Measurements from ENCODE around the gene ZDHHC18. TPM values are rescaled to one million over a fixed set of nuclear protein-coding genes. Genes with fewer than 3 reads are reported as not detected.
"Not testable (repeated sequence)": the region's sequence is repeated elsewhere in the genome, so short reads cannot be mapped to it uniquely, and the experiment has no call there.

The ZDHHC18 gene
- total and polyA plus RNA-seq, 2 donors, result 9.2 to 18.8 TPM

DNA sequence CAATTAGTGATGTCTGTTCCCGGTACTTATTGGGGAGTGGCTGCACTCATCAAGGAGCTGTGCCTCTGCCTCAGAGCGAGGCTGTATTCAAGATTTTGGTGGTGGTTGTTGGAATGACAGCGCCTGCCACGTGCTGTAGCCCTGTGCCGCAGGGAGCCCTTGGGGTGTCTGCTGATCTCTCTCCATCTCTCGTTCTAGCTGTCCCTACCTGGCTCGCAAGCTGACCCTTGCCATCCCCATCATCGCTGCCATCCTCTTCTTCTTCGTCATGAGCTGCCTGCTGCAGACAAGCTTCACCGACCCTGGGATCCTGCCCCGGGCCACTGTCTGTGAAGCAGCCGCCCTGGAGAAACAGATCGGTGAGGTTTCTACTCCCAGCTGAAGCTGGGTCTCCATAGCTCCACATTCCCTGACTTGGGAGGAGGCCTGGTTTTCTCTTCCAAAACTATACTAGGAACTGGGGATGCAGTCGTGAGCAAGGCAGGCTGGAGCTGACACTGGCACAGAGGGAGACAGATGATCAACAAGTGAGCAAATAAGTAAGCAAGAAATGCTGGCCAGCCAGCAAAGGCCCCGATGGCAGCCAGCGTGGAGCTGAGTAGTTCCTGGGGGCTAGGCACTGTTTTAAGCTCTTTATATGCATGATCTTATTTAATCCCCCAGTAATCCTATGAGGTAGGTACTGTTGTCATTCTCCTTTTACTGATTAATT is 5.9 kb downstream of the ZDHHC18 start:
- Histone ChIP-seq H3K4me1 (ENCODE audit: insufficient read depth) (no peaks in the 10 kb centered on the region), H3K36me3 (ENCODE audit: insufficient read depth) (peaks cover 6% of the 10 kb centered on the region), H3K4me3 (ENCODE audit: low read depth, low read length) (no peak overlapping the region), H3K27ac (ENCODE audit: low read depth) (no peak overlapping the region)
- 87% methylated on average over 16 of the region's 16 CpGs for WGBS
- DNase-seq (ENCODE audit: extremely low spot score), result no peak

DNA sequence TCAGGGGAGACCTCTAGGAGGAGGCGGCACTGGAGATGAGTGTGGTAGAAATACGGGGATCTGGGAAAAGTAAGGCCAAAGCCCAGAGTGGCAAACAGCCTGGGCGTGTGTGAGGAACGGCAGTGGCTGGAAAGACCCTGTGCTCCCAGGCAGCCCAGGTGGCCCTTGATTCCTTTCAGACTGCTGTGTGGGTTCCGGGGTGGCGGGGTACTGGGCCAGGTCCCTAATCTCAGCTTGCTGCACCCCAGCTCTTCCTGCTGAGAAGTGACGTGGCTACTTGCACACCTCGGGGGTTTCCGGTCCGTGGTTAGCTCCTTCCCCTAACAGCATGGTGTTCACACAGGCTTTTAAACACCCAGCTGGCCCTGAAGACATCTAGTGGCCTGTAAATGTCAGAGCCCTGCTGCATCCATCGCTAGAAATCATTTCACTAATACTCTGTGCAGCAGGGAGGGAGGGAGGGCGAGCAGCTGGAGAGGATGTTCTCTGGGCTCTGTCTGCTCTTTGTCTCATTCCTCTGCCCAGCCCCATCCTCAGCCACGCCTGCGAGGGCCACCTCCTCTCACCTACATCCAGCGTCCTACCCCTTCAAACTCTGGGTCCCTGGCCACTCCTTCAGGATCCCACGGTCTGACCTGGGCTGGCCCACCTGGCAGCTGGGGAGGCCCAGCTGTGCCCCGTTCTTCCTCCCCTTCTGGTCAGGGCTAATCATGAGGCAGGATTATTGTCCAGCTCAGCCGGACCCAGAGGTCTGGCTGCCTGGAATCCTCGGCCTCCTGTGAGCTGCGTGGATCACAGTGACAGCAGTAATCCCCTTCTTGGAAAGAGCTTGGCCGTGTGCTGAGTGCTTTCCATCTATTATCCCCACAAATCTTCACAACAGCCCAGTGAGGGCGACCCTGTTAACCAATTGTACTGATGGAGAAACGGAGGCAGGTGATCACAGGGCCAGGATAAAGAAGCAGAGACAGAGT is 7.2 kb downstream of the ZDHHC18 start:
- no peak overlapping the region for H3K4me3 ChIP-seq (ENCODE audit: low read depth, low read length)
- no peaks in the 10 kb centered on the region for H3K4me1 ChIP-seq (ENCODE audit: insufficient read depth)
- no peak for DNase-seq (ENCODE audit: extremely low spot score)
- no peak overlapping the region for H3K27ac ChIP-seq (ENCODE audit: low read depth)
- peaks cover 6% of the 10 kb centered on the region for H3K36me3 ChIP-seq (ENCODE audit: insufficient read depth)
- WGBS, result 63% methylated on average over 23 of the region's 23 CpGs

DNA sequence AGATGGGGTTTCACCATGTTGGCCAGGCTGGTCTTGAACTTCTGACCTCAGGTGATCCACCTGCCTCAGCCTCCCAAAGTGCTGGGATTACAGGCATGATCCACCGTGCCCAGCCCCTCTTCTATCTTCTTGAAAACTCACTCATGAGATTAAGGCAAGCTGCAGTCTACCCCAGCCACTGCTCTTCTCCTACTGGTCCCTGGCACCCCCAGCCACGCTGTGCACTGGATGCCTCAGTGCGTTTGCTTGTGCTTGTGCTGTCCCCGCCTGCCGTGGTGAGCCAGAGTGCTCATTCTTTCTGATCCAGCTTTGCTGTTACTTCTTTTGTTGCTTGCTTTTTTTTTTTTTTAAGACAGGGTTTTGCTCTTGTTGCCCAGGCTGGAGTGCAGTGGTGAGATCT is 11.2 kb downstream of the ZDHHC18 start:
- DNase-seq (ENCODE audit: extremely low spot score); H3K36me3 ChIP-seq (ENCODE audit: insufficient read depth); H3K27ac ChIP-seq (ENCODE audit: low read depth); H3K4me1 ChIP-seq (ENCODE audit: insufficient read depth); H3K4me3 ChIP-seq (ENCODE audit: low read depth, low read length): not testable (repeated sequence)
- 90% methylated on average over 5 of the region's 5 CpGs for WGBS

DNA sequence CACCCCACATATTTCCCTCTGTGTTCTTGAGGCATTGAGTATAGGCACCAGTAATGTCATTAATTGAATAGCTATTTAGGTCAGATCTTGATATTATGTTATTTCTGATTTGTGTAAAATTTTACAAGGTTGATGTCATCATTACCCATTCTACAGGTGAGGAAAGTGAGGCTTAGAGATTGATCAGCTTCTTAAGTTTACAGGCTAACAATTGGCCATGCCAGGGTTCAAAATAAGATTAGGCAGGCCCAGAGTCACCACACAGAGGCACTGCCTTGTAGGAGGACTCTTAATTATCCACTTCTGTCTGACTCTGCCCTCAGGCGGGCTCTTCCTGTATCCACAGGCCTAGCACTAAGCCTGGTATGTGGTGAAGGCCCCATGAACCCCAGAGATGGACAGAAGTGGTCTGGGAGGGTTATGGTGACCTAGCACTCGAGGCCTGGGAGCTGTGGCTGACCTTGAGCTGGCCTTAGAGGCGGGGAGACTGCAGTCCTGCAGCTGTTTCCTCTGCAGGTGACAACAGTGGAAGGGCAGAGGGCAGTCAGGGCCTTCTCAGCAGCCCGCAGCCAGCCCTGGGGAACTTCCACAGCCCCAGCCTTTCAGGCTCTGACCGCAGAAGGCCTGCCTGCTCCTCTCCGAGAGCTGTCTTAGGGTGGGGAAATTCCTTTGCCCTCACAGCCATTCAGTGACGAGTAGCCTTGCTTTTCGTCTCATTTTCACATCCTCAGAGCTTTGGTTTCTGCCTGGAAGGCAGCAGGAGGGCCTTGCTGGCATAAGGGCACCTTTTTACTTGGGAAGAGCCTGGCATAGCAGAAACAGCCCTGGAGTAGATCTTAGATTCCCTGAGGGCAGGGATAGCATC is 12.2 kb downstream of the ZDHHC18 start:
- no peak for DNase-seq (ENCODE audit: extremely low spot score)
- Histone ChIP-seq H3K36me3 (ENCODE audit: insufficient read depth) (peaks cover 7% of the 10 kb centered on the region), H3K4me1 (ENCODE audit: insufficient read depth) (no peaks in the 10 kb centered on the region), H3K27ac (ENCODE audit: low read depth) (no peak overlapping the region), H3K4me3 (ENCODE audit: low read depth, low read length) (no peak overlapping the region)
- 76% methylated on average over 8 of the region's 8 CpGs for WGBS

DNA sequence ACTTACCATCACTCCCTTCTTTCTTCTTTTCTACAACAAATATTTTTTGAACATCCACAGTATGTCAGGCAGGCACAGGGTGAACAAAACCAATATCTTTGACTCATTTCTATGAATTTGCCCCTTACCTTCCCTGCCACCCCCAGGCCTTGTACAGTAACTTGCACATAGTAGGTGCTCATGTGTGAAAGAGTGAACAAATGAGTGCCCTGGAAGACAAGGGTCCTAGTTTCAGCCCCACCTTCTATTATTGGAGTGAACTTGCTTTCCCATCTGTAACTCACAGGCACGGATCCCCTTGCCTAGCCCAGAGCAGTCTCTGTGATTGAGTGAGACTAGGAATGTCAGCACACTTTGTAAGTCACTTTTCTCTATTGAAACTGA is 12.8 kb downstream of the ZDHHC18 start:
- WGBS, result 83% methylated on average over 1 of the region's 1 CpG
- DNase-seq (ENCODE audit: extremely low spot score), result no peak
- no peak overlapping the region for H3K27ac ChIP-seq (ENCODE audit: low read depth)
- H3K36me3 ChIP-seq (ENCODE audit: insufficient read depth), result peaks cover 3% of the 10 kb centered on the region
- no peak overlapping the region for H3K4me3 ChIP-seq (ENCODE audit: low read depth, low read length)
- no peaks in the 10 kb centered on the region for H3K4me1 ChIP-seq (ENCODE audit: insufficient read depth)

DNA sequence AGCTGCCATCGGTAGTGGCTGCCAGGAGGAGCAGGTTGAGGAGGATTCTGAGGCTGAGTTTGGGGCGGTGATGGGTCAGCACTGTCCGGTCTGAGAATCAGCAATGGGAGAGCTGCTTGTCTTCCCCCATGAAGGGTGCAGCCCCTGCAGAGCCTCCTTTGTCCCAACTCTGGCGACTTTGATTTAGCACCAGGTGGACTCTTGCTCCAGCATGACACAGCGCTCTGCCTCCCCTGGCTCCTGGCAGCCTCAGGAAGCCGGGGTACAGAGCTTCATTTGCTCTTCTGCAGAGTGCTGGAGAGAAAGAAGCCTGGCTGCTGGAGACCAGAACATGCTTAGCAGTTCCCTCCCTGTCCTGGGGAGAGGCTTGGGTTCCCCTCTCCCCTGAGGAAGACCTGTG is 13.3 kb downstream of the ZDHHC18 start:
- H3K4me3 ChIP-seq (ENCODE audit: low read depth, low read length), result no peak overlapping the region
- H3K36me3 ChIP-seq (ENCODE audit: insufficient read depth), result peaks cover 3% of the 10 kb centered on the region
- no peaks in the 10 kb centered on the region for H3K4me1 ChIP-seq (ENCODE audit: insufficient read depth)
- no peak overlapping the region for H3K27ac ChIP-seq (ENCODE audit: low read depth)
- DNase-seq (ENCODE audit: extremely low spot score), result no peak
- WGBS, result 87% methylated on average over 6 of the region's 6 CpGs

DNA sequence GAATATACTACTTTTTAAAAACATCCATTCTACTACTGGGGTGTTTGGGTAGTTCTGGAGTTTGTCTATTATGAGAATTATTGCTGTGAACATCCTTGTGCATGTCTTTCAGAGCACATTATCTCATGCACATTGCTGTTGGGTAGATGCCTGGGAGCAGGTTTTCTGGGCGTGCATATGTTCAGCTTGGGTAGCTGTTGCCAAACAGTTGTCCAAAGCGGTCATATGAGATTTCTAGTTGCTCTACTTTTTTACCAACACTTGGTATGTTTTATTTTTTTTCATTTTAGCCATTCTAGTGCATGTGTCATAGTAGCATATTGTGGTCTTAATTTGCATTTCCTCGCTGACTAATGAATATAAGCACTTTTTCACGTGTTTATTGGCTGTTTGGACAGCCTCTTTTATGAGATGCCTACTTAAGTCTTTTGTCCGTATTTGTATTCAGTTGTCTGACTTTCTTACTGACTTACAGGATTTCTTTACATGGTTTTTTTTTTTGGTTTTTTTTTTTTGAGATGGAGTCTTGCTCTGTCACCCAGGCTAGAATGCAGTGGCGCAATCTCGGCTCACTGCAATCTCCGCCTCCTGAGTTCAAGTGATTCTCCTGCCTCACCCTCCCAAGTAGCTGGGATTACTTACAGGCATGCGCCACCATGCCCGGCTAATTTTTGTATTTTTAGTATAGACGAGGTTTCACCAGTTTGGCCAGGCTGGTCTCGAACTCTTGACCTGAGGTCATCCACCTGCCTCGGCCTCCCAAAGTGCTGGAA is 18.1 kb downstream of the ZDHHC18 start:
- no peak overlapping the region for H3K4me3 ChIP-seq (ENCODE audit: low read depth, low read length)
- H3K36me3 ChIP-seq (ENCODE audit: insufficient read depth), result peaks cover 5% of the 10 kb centered on the region
- H3K4me1 ChIP-seq (ENCODE audit: insufficient read depth), result no peaks in the 10 kb centered on the region
- DNase-seq (ENCODE audit: extremely low spot score), result no peak
- no peak overlapping the region for H3K27ac ChIP-seq (ENCODE audit: low read depth)
- WGBS, result 88% methylated on average over 13 of the region's 13 CpGs

DNA sequence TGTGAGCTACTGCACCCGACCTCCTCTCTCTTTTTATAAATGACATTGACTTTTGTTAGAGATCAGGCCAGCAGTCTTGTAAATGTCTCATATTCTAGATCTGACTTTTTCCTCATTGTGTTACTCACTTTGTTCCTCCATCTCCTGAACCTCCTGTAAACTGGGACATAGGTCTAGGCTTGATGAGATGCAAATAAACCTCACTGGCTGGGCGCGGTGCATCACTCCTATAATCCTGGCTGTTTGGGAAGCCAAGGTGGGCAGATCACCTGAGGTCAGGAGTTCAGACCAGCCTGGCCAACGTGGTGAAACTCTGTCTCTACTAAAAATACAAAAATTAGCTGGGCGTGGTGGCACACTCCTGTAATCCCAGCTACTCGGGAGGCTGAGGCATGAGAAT is 21.3 kb downstream of the ZDHHC18 start:
- H3K36me3 ChIP-seq (ENCODE audit: insufficient read depth); DNase-seq (ENCODE audit: extremely low spot score); H3K4me3 ChIP-seq (ENCODE audit: low read depth, low read length); H3K27ac ChIP-seq (ENCODE audit: low read depth); H3K4me1 ChIP-seq (ENCODE audit: insufficient read depth): not testable (repeated sequence)
- 84% methylated on average over 6 of the region's 6 CpGs for WGBS

DNA sequence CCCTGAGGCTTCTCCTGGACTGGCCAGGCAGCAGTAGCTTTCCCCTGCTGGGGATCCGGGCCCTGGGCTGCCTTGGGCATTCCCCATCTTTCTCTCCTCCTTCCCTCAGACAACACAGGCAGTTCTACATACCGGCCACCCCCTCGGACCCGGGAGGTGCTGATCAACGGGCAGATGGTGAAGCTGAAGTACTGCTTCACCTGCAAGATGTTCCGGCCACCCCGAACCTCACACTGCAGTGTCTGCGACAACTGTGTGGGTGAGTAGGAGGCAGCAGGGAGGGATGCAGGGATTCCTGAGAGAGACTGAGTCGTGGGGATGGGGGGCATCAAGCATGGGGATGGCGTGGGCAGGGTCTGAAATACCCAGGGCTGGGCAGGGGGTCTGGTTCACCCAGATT is 22.0 kb downstream of the ZDHHC18 start:
- H3K27ac ChIP-seq (ENCODE audit: low read depth), result no peak overlapping the region
- H3K4me3 ChIP-seq (ENCODE audit: low read depth, low read length), result no peak overlapping the region
- DNase-seq (ENCODE audit: extremely low spot score), result no peak
- H3K36me3 ChIP-seq (ENCODE audit: insufficient read depth), result peaks cover 5% of the 10 kb centered on the region
- 93% methylated on average over 10 of the region's 10 CpGs for WGBS
- no peaks in the 10 kb centered on the region for H3K4me1 ChIP-seq (ENCODE audit: insufficient read depth)

DNA sequence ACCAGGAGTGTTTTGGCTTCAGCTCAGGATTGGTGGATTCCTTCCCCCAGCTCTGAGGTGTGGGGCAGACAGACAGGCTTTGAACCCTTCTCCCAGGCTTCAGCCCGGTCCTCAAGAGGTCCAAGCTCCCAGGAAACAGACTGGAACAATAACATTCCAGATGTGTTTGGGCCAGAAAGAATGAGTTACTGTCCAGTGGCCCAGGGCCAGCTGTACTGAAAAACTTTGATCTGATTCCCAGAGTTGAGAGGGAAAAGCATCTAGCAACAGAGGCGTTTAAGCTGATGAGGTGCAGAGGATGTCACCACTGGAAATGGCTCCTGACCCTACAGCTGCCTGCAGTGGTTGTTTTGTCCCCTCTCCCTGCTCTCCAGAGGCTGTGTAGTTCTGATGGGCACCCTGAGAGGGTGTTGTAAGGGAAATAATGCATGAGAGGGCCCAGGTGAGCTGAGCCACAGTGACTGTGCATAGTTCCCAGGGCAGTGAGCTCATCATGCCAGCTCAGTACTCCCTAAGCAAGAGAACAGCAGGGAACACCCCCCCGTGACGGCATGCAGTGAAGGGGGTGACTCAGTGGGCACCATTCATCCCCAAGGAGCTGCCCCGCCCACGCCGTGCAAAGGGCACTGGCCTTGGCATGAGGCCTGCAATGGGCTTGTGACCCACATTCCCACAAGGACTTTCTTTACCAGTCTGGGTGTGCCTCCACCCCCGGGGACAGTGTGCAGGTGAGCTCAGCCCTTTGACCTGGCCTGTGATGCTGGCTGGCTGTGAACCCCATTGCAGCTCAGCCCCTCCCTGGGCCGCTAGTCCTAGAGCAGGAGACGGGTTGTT is 22.7 kb downstream of the ZDHHC18 start:
- no peak overlapping the region for H3K4me3 ChIP-seq (ENCODE audit: low read depth, low read length)
- WGBS, result 64% methylated on average over 10 of the region's 10 CpGs
- H3K27ac ChIP-seq (ENCODE audit: low read depth), result no peak overlapping the region
- peaks cover 5% of the 10 kb centered on the region for H3K36me3 ChIP-seq (ENCODE audit: insufficient read depth)
- no peak for DNase-seq (ENCODE audit: extremely low spot score)
- no peaks in the 10 kb centered on the region for H3K4me1 ChIP-seq (ENCODE audit: insufficient read depth)

DNA sequence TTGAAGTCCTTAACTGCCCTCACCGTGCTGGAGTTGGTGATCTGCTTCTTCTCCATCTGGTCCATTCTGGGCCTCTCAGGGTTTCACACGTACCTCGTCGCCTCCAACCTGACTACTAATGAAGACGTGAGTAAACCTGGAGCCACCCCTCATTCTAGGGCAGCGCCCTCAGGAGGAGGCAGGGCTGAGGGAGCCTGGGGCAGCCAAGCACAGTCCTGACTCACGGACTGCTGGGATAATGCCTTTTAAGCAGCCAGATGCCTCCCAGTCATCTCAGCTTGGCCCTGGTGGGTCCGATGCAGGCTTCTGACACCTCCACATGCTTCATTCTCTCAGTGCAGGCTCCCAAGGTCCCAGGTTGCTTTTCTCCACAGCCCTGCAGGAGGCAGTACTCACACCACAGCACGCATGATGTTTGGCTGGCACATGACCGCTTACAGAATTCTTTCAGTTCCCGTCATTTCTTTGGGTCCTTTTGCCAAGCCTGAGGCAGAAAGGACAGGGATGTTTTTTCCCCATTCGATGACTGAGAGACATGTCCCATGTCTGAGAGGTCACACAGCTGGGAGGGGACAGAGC is 24.7 kb downstream of the ZDHHC18 start:
- H3K4me1 ChIP-seq (ENCODE audit: insufficient read depth), result no peaks in the 10 kb centered on the region
- WGBS, result 82% methylated on average over 12 of the region's 12 CpGs
- H3K4me3 ChIP-seq (ENCODE audit: low read depth, low read length), result no peak overlapping the region
- DNase-seq (ENCODE audit: extremely low spot score), result no peak
- no peak overlapping the region for H3K27ac ChIP-seq (ENCODE audit: low read depth)
- H3K36me3 ChIP-seq (ENCODE audit: insufficient read depth), result peaks cover 5% of the 10 kb centered on the region

DNA sequence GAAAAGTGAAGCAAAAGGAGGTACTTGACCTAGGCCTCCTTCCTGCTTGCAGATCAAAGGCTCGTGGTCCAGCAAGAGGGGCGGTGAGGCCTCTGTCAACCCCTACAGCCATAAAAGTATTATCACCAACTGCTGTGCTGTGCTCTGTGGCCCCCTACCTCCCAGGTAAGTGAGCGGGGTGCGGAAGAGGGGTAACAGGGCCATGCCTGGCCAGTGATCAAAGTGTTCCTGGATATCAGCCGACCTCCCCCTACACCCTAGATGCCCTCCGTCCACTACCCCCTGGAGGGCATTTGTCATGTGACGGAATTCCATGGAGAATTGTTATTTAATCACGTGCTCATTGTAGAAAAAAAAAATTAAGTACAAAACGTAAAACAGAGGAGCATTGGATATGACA is 26.2 kb downstream of the ZDHHC18 start:
- WGBS, result 73% methylated on average over 9 of the region's 9 CpGs
- no peak overlapping the region for H3K4me3 ChIP-seq (ENCODE audit: low read depth, low read length)
- DNase-seq (ENCODE audit: extremely low spot score), result no peak
- peaks cover 2% of the 10 kb centered on the region for H3K36me3 ChIP-seq (ENCODE audit: insufficient read depth)
- no peaks in the 10 kb centered on the region for H3K4me1 ChIP-seq (ENCODE audit: insufficient read depth)
- H3K27ac ChIP-seq (ENCODE audit: low read depth), result no peak overlapping the region

All from urinary bladder (tissue), 4 donors.